Posterior vena cava (tissue), 2 donors: ENCODE results near the gene GALNT18. TPM values are rescaled to one million over a fixed set of nuclear protein-coding genes. Genes with fewer than 3 reads are reported as not detected.

Experiments
- DNase-seq: peaks from one replicate; pipeline ENCODE4 v3.0.0-alpha.2; 2020; ENCODE audit warnings: low spot score
- intact Hi-C, 2 donors: fragments of 100-400 bp; cut with DNase I; formaldehyde crosslinking; loops; one replicate each; pipeline versions ENCODE4 v1.14.1 to v1.14.2; 2022 to 2023
- total RNA-seq, 2 donors: library from RNA; stranded (reverse); fragmentation: NEBNext Ultra II Directional; extraction: Animal tissue kit (Norgen Biotek cat#: 25700); gene quantifications; one replicate each; pipeline ENCODE4 v1.2.1, GENCODE V29; 2021
- donor health status: DM: yes; HTN: yes; CAD: no.
- donor health status: DM: yes; HTN: yes; CAD: no.

The GALNT18 gene
- total RNA-seq, 2 donors from 2014 or later, result 21.4 to 28.0 TPM

DNA sequence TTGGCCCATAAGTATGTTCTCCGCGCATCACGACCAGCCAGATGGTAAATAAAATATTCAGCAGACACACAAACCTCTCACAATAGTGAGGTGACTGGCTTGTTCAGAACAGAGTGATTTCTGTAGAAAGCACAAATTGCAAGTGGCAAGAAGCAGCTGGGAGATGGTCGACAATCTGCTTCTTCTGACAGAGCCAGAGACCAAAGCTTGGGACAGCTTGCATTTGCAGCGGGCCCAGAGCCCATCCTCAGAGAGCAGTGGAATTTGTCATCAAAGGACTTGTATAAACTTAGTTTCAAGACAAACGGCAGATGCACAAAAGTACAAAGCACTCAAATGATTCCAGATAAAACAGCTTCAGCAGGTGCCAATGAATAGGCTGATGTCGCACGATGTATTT lies 7.6 kb upstream of the GALNT18 start:
- intact Hi-C loops, result loop anchor here in 1 of 2 donors (10.0 kb wide), 1 partner anchor 595 kb away; no protein-coding TSS in a partner anchor
- no peak for DNase-seq

DNA sequence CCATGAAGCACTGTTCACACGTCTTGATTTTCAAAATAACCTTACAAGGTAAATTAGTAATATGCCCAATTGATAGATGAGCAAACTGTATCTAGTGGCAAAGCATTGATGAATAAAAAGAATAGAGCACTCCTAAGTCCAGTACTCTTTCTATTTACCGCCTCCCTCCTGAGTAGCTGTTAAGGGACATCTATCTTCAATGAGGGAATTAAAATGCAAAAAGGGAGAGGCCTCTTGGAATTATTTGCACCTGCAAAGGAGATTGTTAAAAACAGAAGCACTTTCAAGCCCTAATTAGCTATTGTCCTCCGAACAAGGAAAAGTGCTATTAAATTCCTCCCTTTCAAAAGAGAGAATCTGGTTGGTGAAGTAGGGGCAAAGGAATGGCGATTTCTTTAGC lies 6.8 kb upstream of the GALNT18 start:
- intact Hi-C loops, result loop anchor here in 1 of 2 donors (10.0 kb wide), 1 partner anchor 594 kb away; no protein-coding TSS in a partner anchor
- no peak for DNase-seq

DNA sequence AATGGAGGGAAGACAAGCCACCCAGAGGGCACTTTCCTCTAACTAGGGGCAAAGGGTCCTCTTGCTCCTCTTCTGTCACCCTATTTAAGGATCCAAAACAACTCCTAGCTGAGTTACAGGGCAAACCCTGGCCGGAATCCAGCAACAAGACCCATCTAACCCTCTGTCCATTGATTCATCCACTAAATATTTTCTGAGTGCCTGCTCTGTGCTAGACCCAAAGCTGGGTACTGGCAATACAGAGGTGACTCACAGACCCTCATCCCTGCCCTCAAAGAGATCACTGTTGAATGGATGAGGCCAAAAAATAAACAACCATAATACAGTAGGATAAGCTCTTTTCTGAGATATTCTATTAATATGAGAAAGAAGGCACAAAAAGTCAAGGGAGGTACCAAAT lies 4.3 kb upstream of the GALNT18 start:
- intact Hi-C loops, result loop anchor here in 1 of 2 donors (10.0 kb wide), 1 partner anchor 591 kb away; no protein-coding TSS in a partner anchor
- no peak for DNase-seq

DNA sequence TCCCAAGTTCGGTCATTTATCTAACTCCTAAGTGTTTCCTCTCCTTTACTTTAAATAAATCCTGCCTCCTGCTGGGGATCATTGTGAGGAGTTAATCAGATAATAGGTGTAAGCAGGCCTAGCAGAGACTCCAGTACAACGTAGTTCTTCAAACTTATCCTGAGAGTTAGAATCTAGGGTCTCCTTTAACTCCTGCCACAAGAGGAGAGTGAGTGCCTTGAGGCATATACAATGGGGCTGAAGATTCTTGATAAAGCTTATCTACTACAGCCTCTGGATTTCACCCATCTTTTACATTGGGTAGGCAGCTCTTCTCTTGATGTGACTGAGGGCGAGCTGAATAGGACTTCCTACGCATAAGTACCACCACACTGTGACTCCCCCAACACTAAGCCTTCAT lies 3.1 kb upstream of the GALNT18 start:
- no peak for DNase-seq
- intact Hi-C loops, result loop anchor here (5.0 to 10.0 kb wide), 2 partner anchors 157 to 590 kb away; no protein-coding TSS in a partner anchor

DNA sequence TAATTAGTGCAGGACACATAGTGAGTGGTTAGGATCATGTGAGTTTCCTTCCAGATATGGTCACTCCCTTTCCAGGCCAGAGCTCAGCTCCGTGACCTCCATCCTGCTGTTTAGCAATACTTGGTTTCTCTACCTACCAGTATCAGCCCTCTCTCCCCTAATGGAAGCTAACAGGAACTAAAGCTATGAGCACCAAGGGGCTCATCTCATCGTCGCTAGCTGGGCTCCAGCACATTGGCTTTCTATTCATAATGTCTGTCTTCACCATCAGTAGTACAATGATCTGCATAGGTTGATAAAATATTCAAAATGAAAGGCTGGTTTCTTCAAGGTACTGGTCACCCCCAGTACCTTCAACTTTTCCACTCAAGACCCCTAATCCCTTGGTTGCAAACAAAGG lies 2.4 kb upstream of the GALNT18 start:
- no peak for DNase-seq
- intact Hi-C loops, result loop anchor here (5.0 to 10.0 kb wide), 2 partner anchors 158 to 589 kb away; no protein-coding TSS in a partner anchor

DNA sequence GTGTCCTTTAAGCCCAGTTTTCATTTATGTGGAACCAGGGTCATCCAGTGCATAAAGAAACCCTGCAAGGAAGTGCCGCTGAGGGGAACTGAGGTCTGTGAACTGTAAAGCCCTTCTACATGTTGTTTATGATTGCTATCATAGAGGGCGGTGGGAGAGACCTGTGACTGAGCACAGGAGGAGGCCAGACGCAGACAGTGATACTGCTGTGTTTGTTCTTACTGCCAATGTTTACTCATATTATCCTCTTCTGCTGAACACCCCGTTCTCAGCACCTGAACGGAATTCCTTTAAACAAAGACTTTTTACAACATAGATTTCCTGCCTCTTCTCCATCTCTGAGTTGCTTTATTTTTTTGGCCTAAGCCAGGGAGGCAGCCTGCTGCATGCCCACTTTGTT lies 967 bp upstream of the GALNT18 start:
- no peak for DNase-seq
- intact Hi-C loops, result loop anchor here (5.0 to 10.0 kb wide), 2 partner anchors 160 to 588 kb away; no protein-coding TSS in a partner anchor

DNA sequence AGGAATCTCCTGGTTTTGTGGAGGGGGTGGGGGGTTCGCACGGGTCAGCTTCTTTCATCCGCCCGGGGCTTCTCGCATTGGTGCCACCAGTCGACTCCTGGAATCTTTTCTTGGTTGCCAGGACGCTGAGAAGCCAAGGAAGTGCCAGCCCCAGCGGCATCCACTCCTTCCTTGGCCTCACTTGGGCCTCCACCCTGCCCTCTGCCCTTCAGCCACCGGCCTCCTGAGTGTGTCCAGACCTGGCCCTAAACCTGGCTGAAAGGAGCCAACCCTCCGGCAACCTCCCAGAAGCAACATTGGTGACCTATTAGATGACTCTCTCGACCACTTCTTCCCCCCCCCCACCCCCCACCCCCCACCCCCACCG lies 518 bp upstream of the GALNT18 start:
- DNase-seq, result no peak
- intact Hi-C loops, result loop anchor here (5.0 to 10.0 kb wide), 2 partner anchors 160 to 588 kb away; no protein-coding TSS in a partner anchor

DNA sequence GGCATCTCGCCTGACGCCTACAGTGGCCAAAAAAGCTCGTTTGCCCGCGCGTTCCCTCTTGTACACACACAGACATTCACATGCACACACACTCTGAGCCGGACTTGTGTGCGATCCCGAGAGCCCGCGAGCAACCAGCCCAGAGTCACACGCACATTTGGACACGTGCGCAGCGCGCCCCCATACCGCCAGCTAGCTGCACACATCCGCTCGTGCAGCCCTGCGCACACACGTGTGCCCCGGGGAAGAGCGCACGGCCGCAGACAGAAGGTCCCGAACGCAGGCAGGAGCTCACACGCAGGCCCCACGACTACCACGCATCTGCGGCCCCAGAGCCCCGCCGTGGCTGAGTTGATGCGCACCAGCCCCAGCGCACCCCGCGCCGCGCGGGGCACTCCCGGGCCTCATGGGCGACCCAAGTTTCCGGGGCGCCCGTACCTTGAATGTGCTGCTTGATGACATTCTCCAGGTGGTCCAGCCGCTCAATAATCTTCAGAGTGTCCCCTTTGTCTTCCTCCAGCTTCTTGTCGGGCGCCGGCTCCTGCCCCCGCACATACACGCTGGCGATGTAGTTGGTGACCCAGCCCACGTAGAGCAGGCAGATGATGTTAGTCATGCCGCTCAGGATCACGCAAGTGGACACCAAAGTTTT lies 758 bp downstream of the GALNT18 start:
- intact Hi-C loops, result loop anchor here (5.0 to 10.0 kb wide), 2 partner anchors 161 to 586 kb away; no protein-coding TSS in a partner anchor
- peak; percentile 83 for DNase-seq

DNA sequence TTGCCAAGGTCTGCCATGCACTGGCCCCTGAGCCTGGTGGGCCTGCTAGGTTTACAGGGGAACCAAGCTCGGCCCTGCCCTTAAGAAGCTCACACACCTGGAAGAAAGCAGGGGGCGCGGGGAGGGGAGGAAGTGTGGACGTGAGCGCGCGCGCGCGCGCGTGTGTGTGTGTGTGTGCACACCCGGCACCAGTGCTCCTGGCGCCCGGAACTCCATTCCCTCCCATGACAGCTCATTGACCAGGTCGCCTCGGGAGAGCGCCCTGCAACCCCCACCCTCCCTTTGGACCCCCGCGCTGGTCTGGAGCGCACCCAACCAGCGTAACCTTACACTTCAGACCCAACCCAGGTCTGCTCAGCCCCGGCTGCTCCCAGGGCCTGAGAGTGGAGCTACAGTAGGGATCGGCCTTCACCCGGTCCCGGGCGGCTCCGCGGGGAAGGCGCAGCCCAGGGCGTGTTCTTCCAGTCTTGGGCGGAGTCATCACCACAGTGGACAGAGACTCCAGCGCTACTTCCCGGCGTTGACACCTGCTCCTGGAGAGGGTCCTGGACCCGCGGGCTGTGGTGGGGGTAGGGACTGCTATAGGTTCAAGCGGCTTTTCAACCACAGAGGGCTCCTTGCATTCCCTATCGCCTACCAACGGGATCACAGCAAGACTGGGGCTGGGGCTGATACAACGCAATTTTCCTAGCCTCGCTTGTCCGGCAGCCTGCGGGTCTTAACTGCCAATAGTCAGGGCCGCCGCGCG lies 1.5 kb downstream of the GALNT18 start:
- intact Hi-C loops, result loop anchor here (5.0 to 10.0 kb wide), 2 partner anchors 162 to 586 kb away; no protein-coding TSS in a partner anchor
- DNase-seq, result peak; percentile 87

DNA sequence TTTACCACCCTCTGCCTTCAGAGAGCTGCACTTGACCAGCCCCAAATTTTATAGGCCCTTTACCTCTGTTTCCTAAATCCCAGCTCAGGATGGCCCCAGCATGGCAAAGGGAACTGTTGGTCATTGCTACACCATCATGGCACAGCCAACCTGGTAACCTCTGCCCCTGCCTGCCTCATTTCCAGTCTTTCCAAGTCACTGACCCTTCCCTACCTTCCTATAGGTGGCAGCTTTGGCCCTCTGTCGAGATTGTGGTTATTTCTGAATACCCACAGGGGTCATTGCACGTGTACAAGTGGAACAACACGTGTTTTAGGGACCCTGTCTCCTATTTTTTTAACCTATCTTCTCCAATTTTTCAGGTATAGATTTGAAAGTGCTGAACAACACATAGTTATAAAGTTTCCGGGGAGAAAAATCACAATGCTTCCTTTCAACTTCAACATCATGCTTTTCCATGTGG lies 2.8 kb downstream of the GALNT18 start:
- no peak for DNase-seq
- intact Hi-C loops, result no loop called here

DNA sequence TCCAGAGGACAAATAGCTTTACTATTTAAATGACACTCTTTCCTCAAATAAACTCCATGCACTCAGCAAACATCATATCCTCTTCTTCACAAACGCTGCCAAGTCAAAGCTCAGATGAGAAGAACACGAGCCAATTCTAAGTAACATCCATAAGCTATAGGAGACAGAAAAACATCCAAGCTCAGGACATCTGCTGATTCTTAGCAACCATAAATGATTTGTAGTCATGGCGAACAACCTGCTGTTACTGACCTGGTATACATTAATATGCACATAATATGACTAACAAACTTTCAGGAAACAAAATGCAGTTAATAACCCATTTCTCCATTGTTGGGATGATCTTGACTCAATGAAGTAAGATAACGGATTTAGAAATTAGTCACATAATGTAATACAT lies 6.7 kb downstream of the GALNT18 start:
- DNase-seq, result no peak
- intact Hi-C loops, result no loop called here

DNA sequence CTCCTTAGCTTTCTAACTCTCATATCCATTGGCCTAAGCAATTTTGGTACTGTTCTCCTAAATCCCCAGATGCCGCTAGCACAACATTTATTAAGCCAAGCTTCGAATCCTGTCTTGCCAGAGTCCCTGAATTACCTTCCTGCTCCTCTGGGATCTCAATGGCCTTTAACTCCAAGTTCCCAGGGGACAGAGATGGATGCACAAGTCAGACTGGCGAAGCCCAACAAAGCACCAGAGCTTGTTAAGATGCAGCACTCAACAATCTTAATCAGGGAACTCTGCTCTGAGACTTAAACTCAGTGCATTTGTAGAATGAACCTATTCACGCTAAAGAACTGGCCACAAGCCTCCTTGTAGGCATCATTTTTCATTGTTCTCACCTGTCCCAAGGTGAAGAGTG lies 9.4 kb downstream of the GALNT18 start:
- DNase-seq, result no peak
- intact Hi-C loops, result no loop called here

DNA sequence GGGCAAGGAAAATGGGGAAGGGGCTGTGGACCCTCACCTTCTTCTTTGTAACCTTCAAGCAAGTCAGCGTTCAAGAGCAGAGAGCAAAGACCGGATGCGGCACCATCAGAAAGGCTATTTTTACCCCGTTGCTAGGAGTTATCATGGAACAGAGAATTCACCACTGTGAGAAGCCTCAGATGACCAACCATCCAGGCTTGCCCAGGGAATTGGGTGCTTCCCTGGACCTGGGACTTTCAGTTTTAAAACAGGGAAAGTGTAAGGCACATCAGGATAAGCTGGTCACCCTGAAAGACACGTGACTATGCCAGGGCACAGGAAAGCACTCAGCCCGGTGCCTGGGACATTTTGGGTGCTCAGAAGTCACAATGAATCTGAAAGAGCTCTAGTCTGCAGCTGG lies 10.4 kb downstream of the GALNT18 start:
- DNase-seq, result no peak
- intact Hi-C loops, result no loop called here

DNA sequence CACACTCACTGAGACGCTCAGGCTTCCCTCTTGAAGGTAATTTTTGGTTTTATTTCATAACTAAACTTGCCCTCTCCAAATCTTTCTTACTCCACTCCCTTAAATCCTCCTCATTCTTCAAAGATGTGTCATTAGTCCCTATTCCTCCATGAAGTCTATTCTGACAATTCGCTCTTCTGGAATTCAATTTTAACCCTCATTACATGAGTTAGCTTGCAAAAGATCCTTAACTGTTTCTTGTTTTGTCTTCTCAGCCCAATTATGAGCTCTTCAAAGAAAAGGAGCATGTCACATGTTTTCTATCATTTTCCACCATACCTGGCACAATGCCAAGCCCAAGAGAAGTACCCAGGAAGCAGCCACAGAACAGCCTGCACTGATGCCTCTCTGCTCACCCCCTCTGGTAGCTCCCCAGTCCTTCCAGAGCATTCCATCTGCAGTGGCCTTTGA lies 13.0 kb downstream of the GALNT18 start:
- intact Hi-C loops, result no loop called here
- DNase-seq, result no peak

DNA sequence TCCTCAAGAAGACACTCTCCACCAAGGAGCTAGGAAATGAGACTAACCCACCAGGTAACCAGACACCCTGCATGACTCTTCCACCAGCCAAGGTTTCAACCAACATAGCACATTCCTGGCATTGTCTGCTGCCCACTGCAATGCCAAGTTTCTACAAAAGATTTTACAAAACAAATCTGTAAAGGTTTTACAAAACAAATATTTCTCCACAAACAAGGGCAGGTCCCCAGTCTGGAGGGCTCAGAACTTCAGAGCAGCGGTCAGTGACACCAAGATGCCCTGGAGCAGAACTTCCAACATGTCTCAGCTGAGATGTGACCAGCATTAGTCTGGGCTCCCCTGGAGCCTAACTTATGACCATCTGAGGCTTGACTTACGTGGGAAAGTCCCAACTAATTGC lies 14.0 kb downstream of the GALNT18 start:
- no peak for DNase-seq
- intact Hi-C loops, result no loop called here

DNA sequence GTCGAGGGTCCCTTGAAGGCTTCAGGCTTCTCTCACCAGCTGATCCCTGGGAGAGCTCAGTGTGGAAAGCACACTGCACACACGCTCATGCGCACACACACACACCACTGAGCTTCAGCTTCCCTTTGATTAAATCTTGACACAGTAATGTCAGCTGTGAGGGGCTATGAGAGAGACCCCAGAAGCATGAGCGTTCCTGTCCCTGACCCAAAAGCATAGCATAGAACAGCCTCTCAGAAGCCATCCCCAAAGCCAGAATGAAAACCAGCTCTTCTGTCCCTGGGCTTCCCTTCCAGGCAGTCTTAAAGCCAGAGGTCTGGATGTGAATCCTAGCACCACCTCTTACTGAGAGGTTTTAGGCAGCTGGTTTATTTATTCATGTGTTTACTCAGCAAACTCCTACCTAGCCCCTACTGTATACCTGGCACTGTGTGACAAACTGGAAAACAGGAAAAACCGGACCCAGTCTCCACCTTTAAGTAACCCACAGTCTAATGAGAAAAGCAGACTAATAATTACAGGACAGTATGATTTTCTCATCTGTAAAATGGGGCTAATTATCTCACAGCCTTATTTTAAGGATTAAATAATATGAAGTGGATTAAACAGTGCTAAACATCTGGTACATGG lies 15.9 kb downstream of the GALNT18 start:
- DNase-seq, result no peak
- intact Hi-C loops, result no loop called here

DNA sequence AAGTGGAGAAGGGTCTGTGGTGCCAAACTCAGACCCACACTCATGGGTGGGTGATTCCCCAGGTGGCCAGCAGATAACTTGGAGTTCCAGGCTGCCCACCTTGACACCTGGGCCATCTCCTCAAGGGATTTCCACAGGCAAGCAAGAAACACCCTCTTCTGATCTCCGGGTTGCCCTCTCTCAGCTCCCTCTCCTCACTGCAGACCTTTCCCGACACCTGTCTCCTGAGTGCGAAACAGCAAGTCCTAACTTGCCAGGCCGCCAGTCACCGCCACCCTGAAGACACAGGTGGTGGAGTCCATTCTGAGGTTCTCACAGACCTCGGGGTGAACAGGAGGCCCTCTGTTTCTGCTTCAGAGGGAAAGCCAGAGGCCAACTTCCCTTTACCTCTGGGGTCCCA lies 16.6 kb downstream of the GALNT18 start:
- intact Hi-C loops, result no loop called here
- no peak for DNase-seq

DNA sequence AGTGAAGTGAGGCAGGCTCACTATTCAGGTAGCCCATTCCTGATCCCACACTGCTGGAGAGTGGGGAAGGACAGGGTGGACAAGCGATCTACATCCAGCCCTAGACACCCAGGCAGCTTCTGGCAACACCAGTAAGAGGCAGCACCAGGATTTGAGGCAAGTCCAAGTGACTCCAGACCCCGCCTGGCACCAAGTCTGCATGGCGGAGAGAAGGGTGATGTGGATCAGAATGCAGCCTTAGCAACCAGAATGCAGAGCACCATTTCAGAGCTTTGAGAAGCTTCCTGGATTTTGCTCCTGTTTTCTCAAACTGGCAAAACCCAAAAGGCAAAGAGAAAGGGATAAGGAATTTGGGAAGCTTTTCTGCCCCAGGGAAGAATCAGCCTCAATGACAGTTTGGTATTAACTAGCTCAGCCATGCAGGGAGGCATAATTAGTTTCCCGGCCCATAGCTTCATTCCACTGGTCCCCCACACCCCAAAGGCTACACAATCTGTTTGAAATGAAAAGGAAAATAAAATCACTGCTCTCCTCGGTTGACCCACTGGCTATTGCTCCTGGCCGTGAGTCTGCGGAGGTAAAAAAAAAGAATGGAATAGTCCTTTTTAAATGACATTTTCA lies 17.3 kb downstream of the GALNT18 start:
- intact Hi-C loops, result no loop called here
- DNase-seq, result no peak

DNA sequence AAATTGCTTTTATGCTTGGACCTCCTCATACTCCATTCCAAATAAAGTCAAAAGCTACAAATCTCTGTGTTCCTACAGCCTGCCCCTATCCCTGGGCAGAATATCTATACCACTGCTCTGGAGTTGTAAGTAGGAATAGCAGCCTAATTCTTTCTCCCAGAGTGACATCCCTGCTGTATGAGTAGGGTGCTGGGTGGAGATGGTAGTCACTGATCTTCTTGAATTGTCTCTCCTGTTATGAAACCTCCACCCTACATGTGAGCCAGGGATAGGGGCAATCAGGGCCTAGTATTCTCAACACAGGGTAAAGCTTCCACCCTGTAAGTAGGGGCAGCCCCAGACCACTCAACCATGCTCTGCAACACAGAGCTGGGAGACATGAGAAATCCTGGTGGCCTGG lies 19.8 kb downstream of the GALNT18 start:
- intact Hi-C loops, result no loop called here
- no peak for DNase-seq
